Keratinocyte (primary cell): Measurements from ENCODE around the gene PPP2R1A. TPM values are rescaled to one million over a fixed set of nuclear protein-coding genes. Genes with fewer than 3 reads are reported as not detected.

Experiments used
- DNase-seq: peaks from one replicate; pipeline ENCODE4 v3.0.0-alpha.2; 2011; ENCODE audit warnings: low read depth, missing footprints, low spot score
- FAIRE-seq: peaks from 2 replicates; lab custom pipeline; 2011; peaks lifted over from hg19 to GRCh38; lab: Jason Lieb, UNC
- H2AFZ ChIP-seq: 2 replicates; pipeline ENCODE4 v1.6.0; 2012; ENCODE audit warnings: low read length, control low read depth, inconsistent platforms; ENCODE audit not compliant: control insufficient read depth
- H3K27ac ChIP-seq: 2 replicates; pipeline ENCODE4 v1.5.1; 2011; ENCODE audit warnings: low read length; ENCODE audit not compliant: control insufficient read depth, insufficient read depth
- H3K27me3 ChIP-seq: 3 replicates; pipeline ENCODE4 v1.6.0; 2011; ENCODE audit warnings: low read length; ENCODE audit not compliant: control insufficient read depth, insufficient read depth; ENCODE audit errors: extremely low read depth
- H3K36me3 ChIP-seq, 2 experiments: 2 replicates in 1 of 2; 3 replicates in 1 of 2; pipeline ENCODE4 v1.5.1; 2011; ENCODE audit warnings: low read length in 2 of 2, mild to moderate bottlenecking in 1 of 2; ENCODE audit not compliant: control insufficient read depth in 2 of 2, insufficient read depth in 2 of 2; ENCODE audit errors: extremely low read depth in 1 of 2
- H3K4me1 ChIP-seq: 3 replicates; pipeline ENCODE4 v1.5.1; 2011; ENCODE audit warnings: low read length; ENCODE audit not compliant: control insufficient read depth, insufficient read depth; ENCODE audit errors: extremely low read depth
- H3K4me2 ChIP-seq: 3 replicates; pipeline ENCODE4 v1.6.0; 2011; ENCODE audit warnings: low read depth, low read length; ENCODE audit not compliant: control insufficient read depth, insufficient read depth; ENCODE audit errors: extremely low read depth
- H3K4me3 ChIP-seq, 3 experiments: fragments of 200-600 bp in 1 of 3; sonication (generic) in 1 of 3; 2 replicates in 2 of 3; 3 replicates in 1 of 3; pipeline ENCODE4 v1.5.1; 2011 to 2016; ENCODE audit warnings: low read length in 3 of 3, mild to moderate bottlenecking in 3 of 3, control low read depth in 2 of 3, inconsistent platforms in 1 of 3, low read depth in 1 of 3, mixed read lengths in 1 of 3, mixed run types in 1 of 3, moderate library complexity in 1 of 3; ENCODE audit not compliant: control insufficient read depth in 2 of 3, insufficient read depth in 2 of 3; ENCODE audit errors: extremely low read depth in 1 of 3
- H3K79me2 ChIP-seq: 2 replicates; pipeline ENCODE4 v1.6.0; 2012; ENCODE audit warnings: low read length; ENCODE audit not compliant: control insufficient read depth, insufficient read depth
- H3K9ac ChIP-seq: 3 replicates; pipeline ENCODE4 v1.6.0; 2011; ENCODE audit warnings: low read length; ENCODE audit not compliant: control insufficient read depth, insufficient read depth; ENCODE audit errors: extremely low read depth
- H3K9me1 ChIP-seq: 3 replicates; pipeline ENCODE4 v1.6.0; 2011; ENCODE audit warnings: low read length; ENCODE audit not compliant: control insufficient read depth, insufficient read depth; ENCODE audit errors: extremely low read depth
- H3K9me3 ChIP-seq: 2 replicates; pipeline ENCODE4 v1.5.1; 2012; ENCODE audit warnings: low read depth, low read length; ENCODE audit not compliant: control insufficient read depth
- H4K20me1 ChIP-seq: 3 replicates; pipeline ENCODE4 v1.6.0; 2011; ENCODE audit warnings: low read length; ENCODE audit not compliant: control insufficient read depth, insufficient read depth; ENCODE audit errors: extremely low read depth
- CTCF ChIP-seq, 3 experiments: IDR thresholded peaks in 1 of 3; conservative IDR thresholded peaks in 1 of 3; optimal IDR thresholded peaks in 1 of 3; 2 replicates in 2 of 3; 3 replicates in 1 of 3; pipeline versions ENCODE3 to v1.5.1; 2011; ENCODE audit warnings: low read length in 3 of 3, mild to moderate bottlenecking in 3 of 3, moderate library complexity in 2 of 3, control low read depth in 1 of 3, inconsistent platforms in 1 of 3; ENCODE audit not compliant: insufficient read depth in 2 of 3; ENCODE audit errors: extremely low read depth in 1 of 3
- EZH2 ChIP-seq: IDR thresholded peaks from one replicate; pipeline ENCODE4 v1.6.1; 2012; ENCODE audit warnings: inconsistent platforms, mild to moderate bottlenecking, low read length, moderate library complexity
- dilution Hi-C: fragments of 300-500 bp; cut with MboI; formaldehyde crosslinking; loops from one replicate; pipeline ENCODE4 v1.7.0; 2020; ENCODE audit warnings: low sequenced_read_pairs; ENCODE audit not compliant: extremely low pct_ligation_motif_present
- polyA plus RNA-seq, 5 experiments: library from polyadenylated mRNA; depleted of rRNA in 3 of 5; stranded (reverse) in 3 of 5; stranded (forward) in 1 of 5; unstranded in 1 of 5; fragments of >200 nt; gene quantifications; 1 replicate in 1 of 5; 2 replicates in 3 of 5; 3 replicates in 1 of 5; pipeline versions ENCODE4 v1.2.1 to v1.2.3, GENCODE V29; 2011 to 2012; ENCODE audit warnings: missing spikeins in 2 of 5, low read depth in 1 of 5, low replicate concordance in 1 of 5

PPP2R1A gene
- polyA plus RNA-seq, 1 donor (not counting 4 experiments of a cell fraction or from before 2014, with no cell fraction given): 130 TPM

- Histone ChIP-seq H3K4me3 (no peak overlapping the region), H3K79me2 (no peaks in the 10 kb centered on the region), H3K27me3 (no peaks in the 10 kb centered on the region), H3K36me3 (peaks cover 56 to 67% of the 10 kb centered on the region in 2 experiments), H3K4me2 (no peak overlapping the region), H3K9me1 (peaks cover 3% of the 10 kb centered on the region), H3K4me1 (no peaks in the 10 kb centered on the region), H3K9ac (no peak overlapping the region), H4K20me1 (no peaks in the 10 kb centered on the region), H3K9me3 (no peaks in the 10 kb centered on the region), H3K27ac (no peak overlapping the region), H2AFZ (no peak overlapping the region)
- no peak for DNase-seq
- FAIRE-seq: no peak
- dilution Hi-C loops: no loop called here
- TF ChIP-seq EZH2: no peak
- no peak for TF ChIP-seq CTCF (optimal IDR thresholded peaks at IDR 0.05 in 1 of 3, IDR thresholded peaks at IDR 0.05 in 1 of 3, conservative IDR thresholded peaks at IDR 0.05 in 1 of 3; ENCODE audit: extremely low read depth in 1 of 3, insufficient read depth in 2 of 3, low read length in 3 of 3)
Observed at GRCh38 chr19:52219611-52220010, 29.8 kb downstream of the PPP2R1A start.

- dilution Hi-C loops: no loop called here
- H3K36me3 ChIP-seq: peaks cover 54 to 66% of the 10 kb centered on the region in 2 experiments
- no peaks in the 10 kb centered on the region for H3K27me3 ChIP-seq
Observed at GRCh38 chr19:52221031-52221430, 31.2 kb downstream of the PPP2R1A start.

More at GRCh38 chr19:52221031-52221430, 31.2 kb downstream of the PPP2R1A start:
- no peaks in the 10 kb centered on the region for H4K20me1 ChIP-seq
- no peak overlapping the region for H3K9ac ChIP-seq
- H2AFZ ChIP-seq: no peak overlapping the region
- FAIRE-seq (no peak), DNase-seq (no peak)
- no peak overlapping the region for H3K27ac ChIP-seq
- no peaks in the 10 kb centered on the region for H3K9me3 ChIP-seq
- no peak overlapping the region for H3K4me2 ChIP-seq
- no peaks in the 10 kb centered on the region for H3K4me1 ChIP-seq
- H3K4me3 ChIP-seq: no peak overlapping the region
- no peak for TF ChIP-seq CTCF (optimal IDR thresholded peaks at IDR 0.05 in 1 of 3, IDR thresholded peaks at IDR 0.05 in 1 of 3, conservative IDR thresholded peaks at IDR 0.05 in 1 of 3; ENCODE audit: extremely low read depth in 1 of 3, insufficient read depth in 2 of 3, low read length in 3 of 3)
- no peak for TF ChIP-seq EZH2
- H3K9me1 ChIP-seq: peaks cover 3% of the 10 kb centered on the region
- H3K79me2 ChIP-seq: no peaks in the 10 kb centered on the region
